H1 (cell line): ENCODE data around the gene MCF2L. TPM values are rescaled to one million over a fixed set of nuclear protein-coding genes. Genes with fewer than 3 reads are reported as not detected.
A peak's percentile ranks its signal among the peaks of the same experiment; 100 is the strongest.

ENCODE experiments used
- CTCF ChIA-PET: fragments of 300-600 bp; sonication (Branson Sonifier 250); formaldehyde crosslinking; loops from one replicate; lab custom pipeline; 2021; ENCODE audit not compliant: partially characterized antibody; lab: Charles Lee
- POLR2A ChIA-PET: fragments of 300-600 bp; sonication (Branson Sonifier 250); formaldehyde crosslinking; loops from one replicate; lab custom pipeline; 2021; ENCODE audit warnings: inconsistent platforms; ENCODE audit not compliant: partially characterized antibody; lab: Charles Lee
- DNase-seq, 2 experiments: peaks; one replicate each; pipeline versions ENCODE4 v3.0.0 to v3.0.0-alpha.2; 2010 to 2022; ENCODE audit warnings: low spot score in 2 of 2, low read depth in 1 of 2, mixed read lengths in 1 of 2
- FAIRE-seq: peaks from 2 replicates; lab custom pipeline; 2011; peaks lifted over from hg19 to GRCh38; lab: Jason Lieb, UNC
- H2AFZ ChIP-seq: 2 replicates; pipeline ENCODE4 v1.8.1; 2012; ENCODE audit warnings: low read length, inconsistent platforms
- H2AK5ac ChIP-seq: 2 replicates; pipeline ENCODE4 v1.6.1; 2013; ENCODE audit warnings: low read depth, low read length
- H2BK120ac ChIP-seq: replicated peaks from 2 replicates; pipeline ENCODE3; 2013; ENCODE audit warnings: low read depth, low read length, inconsistent platforms
- H2BK12ac ChIP-seq: 2 replicates; pipeline ENCODE4 v1.6.1; 2013; ENCODE audit warnings: low read depth, low read length
- H2BK15ac ChIP-seq: 2 replicates; pipeline ENCODE4 v1.6.1; 2013; ENCODE audit warnings: low read length
- H2BK20ac ChIP-seq: 2 replicates; pipeline ENCODE4 v1.6.1; 2013; ENCODE audit warnings: low read length
- H2BK5ac ChIP-seq: 2 replicates; pipeline ENCODE4 v1.6.1; 2013; ENCODE audit warnings: low read depth, low read length
- H3K14ac ChIP-seq: 2 replicates; pipeline ENCODE4 v1.6.1; 2013; ENCODE audit warnings: inconsistent platforms; ENCODE audit not compliant: insufficient read length
- H3K18ac ChIP-seq: 2 replicates; pipeline ENCODE4 v1.6.1; 2013; ENCODE audit warnings: low read length; ENCODE audit errors: extremely low read depth
- H3K23ac ChIP-seq: 2 replicates; pipeline ENCODE4 v1.6.1; 2013; ENCODE audit warnings: inconsistent platforms; ENCODE audit not compliant: insufficient read length
- H3K23me2 ChIP-seq: 2 replicates; pipeline ENCODE4 v1.6.1; 2013; ENCODE audit warnings: low read depth, low read length
- H3K27ac ChIP-seq: 2 replicates; pipeline ENCODE4 v1.6.1; 2011; ENCODE audit warnings: low read depth, low read length, inconsistent platforms
- H3K27me3 ChIP-seq, 4 experiments: replicated peaks in 1 of 4; 1 replicate in 1 of 4; 2 replicates in 3 of 4; pipeline versions ENCODE4 v1.6.1 to v1.8.1; 2011 to 2013; ENCODE audit warnings: low read length in 3 of 4, mild to moderate bottlenecking in 3 of 4, inconsistent platforms in 2 of 4, mixed read lengths in 2 of 4, moderate library complexity in 1 of 4; ENCODE audit not compliant: control insufficient read depth in 3 of 4, insufficient read depth in 3 of 4; ENCODE audit errors: extremely low read depth in 1 of 4
- H3K36me3 ChIP-seq, 4 experiments: 2 replicates each; pipeline versions ENCODE4 v1.6.1 to v1.8.1; 2011 to 2013; ENCODE audit warnings: mild to moderate bottlenecking in 4 of 4, low read length in 3 of 4, moderate library complexity in 2 of 4, control low read depth in 1 of 4, inconsistent platforms in 1 of 4; ENCODE audit not compliant: insufficient read depth in 4 of 4, control insufficient read depth in 2 of 4
- H3K4ac ChIP-seq: replicated peaks from 2 replicates; pipeline ENCODE3; 2013; ENCODE audit warnings: low read length, low read depth, mixed read lengths, inconsistent platforms; ENCODE audit not compliant: insufficient read length
- H3K4me1 ChIP-seq, 4 experiments: replicated peaks in 1 of 4; 1 replicate in 1 of 4; 2 replicates in 3 of 4; pipeline versions ENCODE4 v1.6.1 to v1.8.1; 2011 to 2013; ENCODE audit warnings: low read length in 3 of 4, inconsistent platforms in 2 of 4, mixed read lengths in 1 of 4; ENCODE audit not compliant: insufficient read depth in 4 of 4, control insufficient read depth in 3 of 4
- H3K4me2 ChIP-seq, 2 experiments: 2 replicates each; pipeline versions ENCODE4 v1.6.1 to v1.8.1; 2011 to 2013; ENCODE audit warnings: low read depth in 2 of 2, low read length in 2 of 2, control low read depth in 1 of 2, inconsistent platforms in 1 of 2, mild to moderate bottlenecking in 1 of 2; ENCODE audit not compliant: insufficient read depth in 1 of 2
- H3K4me3 ChIP-seq, 4 experiments: fragments of 200-600, 300-600 bp in 1 of 4; sonication (generic), shearing (Covaris generic), sonication (Bioruptor Twin) in 1 of 4; 2 replicates each; pipeline versions ENCODE4 v1.5.1 to v1.8.1; 2011 to 2016; ENCODE audit warnings: low read length in 4 of 4, low read depth in 3 of 4, control low read depth in 2 of 4, inconsistent platforms in 2 of 4, mild to moderate bottlenecking in 2 of 4, mixed read lengths in 1 of 4, moderate library complexity in 1 of 4; ENCODE audit not compliant: insufficient read depth in 2 of 4; ENCODE audit errors: extremely low read depth in 1 of 4
- H3K56ac ChIP-seq: replicated peaks from 2 replicates; pipeline ENCODE3; 2013; ENCODE audit warnings: low read depth, mild to moderate bottlenecking, mixed read lengths, low read length, inconsistent platforms; ENCODE audit not compliant: insufficient read length
- H3K79me1 ChIP-seq: 2 replicates; pipeline ENCODE4 v1.6.1; 2013; ENCODE audit warnings: low read depth, low read length, control low read depth
- H3K79me2 ChIP-seq, 2 experiments: 2 replicates each; pipeline versions ENCODE4 v1.6.1 to v1.8.1; 2012 to 2013; ENCODE audit warnings: low read length in 2 of 2, mild to moderate bottlenecking in 2 of 2, inconsistent platforms in 1 of 2; ENCODE audit not compliant: insufficient read depth in 2 of 2, control insufficient read depth in 1 of 2
- H3K9ac ChIP-seq, 4 experiments: replicated peaks in 1 of 4; 1 replicate in 1 of 4; 2 replicates in 3 of 4; pipeline versions ENCODE4 v1.6.1 to v1.8.1; 2011 to 2013; ENCODE audit warnings: low read depth in 3 of 4, low read length in 3 of 4, control low read depth in 2 of 4, mild to moderate bottlenecking in 2 of 4, moderate library complexity in 2 of 4, inconsistent platforms in 1 of 4; ENCODE audit errors: extremely low read depth in 1 of 4
- H3K9me3 ChIP-seq, 2 experiments: 2 replicates each; pipeline versions ENCODE4 v1.6.1 to v1.8.1; 2012 to 2013; ENCODE audit warnings: mild to moderate bottlenecking in 2 of 2, moderate library complexity in 2 of 2, control low read depth in 1 of 2, inconsistent platforms in 1 of 2, low read depth in 1 of 2, low read length in 1 of 2, mixed read lengths in 1 of 2; ENCODE audit not compliant: insufficient read depth in 2 of 2
- H4K20me1 ChIP-seq, 2 experiments: replicated peaks in 1 of 2; 2 replicates each; pipeline versions ENCODE3 to v1.8.1; 2011 to 2013; ENCODE audit warnings: inconsistent platforms in 2 of 2, low read length in 2 of 2, mild to moderate bottlenecking in 1 of 2; ENCODE audit not compliant: insufficient read depth in 2 of 2, control insufficient read depth in 1 of 2
- H4K5ac ChIP-seq: 2 replicates; pipeline ENCODE4 v1.6.1; 2013; ENCODE audit warnings: low read length, low read depth, mixed read lengths, inconsistent platforms; ENCODE audit not compliant: insufficient read length
- H4K8ac ChIP-seq: 2 replicates; pipeline ENCODE4 v1.8.0; 2013; ENCODE audit warnings: mild to moderate bottlenecking, moderate library complexity, low read length, inconsistent platforms; ENCODE audit not compliant: insufficient read depth; ENCODE audit errors: extremely low read depth
- H4K91ac ChIP-seq: replicated peaks from 2 replicates; pipeline ENCODE3; 2013; ENCODE audit warnings: low read length, mixed read lengths, inconsistent platforms; ENCODE audit not compliant: insufficient read length
- BRCA1 ChIP-seq: IDR thresholded peaks from 2 replicates; pipeline ENCODE4 v1.6.1; 2012; ENCODE audit warnings: low read depth, low read length, improper control_type of control experiment
- CHD2 ChIP-seq: IDR thresholded peaks from 2 replicates; pipeline ENCODE4 v1.6.1; 2012; ENCODE audit warnings: low read length, improper control_type of control experiment
- HDAC2 ChIP-seq, 2 experiments: fragments of 300-600 bp in 1 of 2; sonication (generic) in 1 of 2; IDR thresholded peaks; 2 replicates each; pipeline ENCODE4 v1.6.1; 2011 to 2012; ENCODE audit warnings: low read depth in 2 of 2, low read length in 2 of 2, mild to moderate bottlenecking in 2 of 2, moderate library complexity in 2 of 2, borderline replicate concordance in 1 of 2, inconsistent platforms in 1 of 2
- ZNF274 ChIP-seq: IDR thresholded peaks from 2 replicates; pipeline ENCODE4 v1.7.0; 2012; ENCODE audit warnings: low read length, borderline replicate concordance; ENCODE audit errors: extremely low read depth
- WGBS, 2 experiments: shearing (Covaris generic) in 1 of 2; methylation state at CpG; one replicate each; pipeline versions ENCODE4 v1.1.6 to v1.1.7; 2013 to 2015; ENCODE audit warnings: low lambda C conversion rate in 2 of 2, mixed read lengths in 2 of 2, inconsistent platforms in 1 of 2, low coverage in 1 of 2, missing lambda C conversion rate in 1 of 2; ENCODE audit not compliant: insufficient replicate concordance in 2 of 2, insufficient coverage in 1 of 2, insufficient read length in 1 of 2; ENCODE audit errors: extremely low coverage in 1 of 2, missing lambda C conversion rate in 1 of 2; 5-methylcytosine and 5-hydroxymethylcytosine counted together
- polyA plus RNA-seq, 7 experiments: library from polyadenylated mRNA; depleted of rRNA in 3 of 7; stranded (reverse) in 5 of 7; unstranded in 2 of 7; fragments of >200 nt in 5 of 7; fragments of 200-250 nt in 2 of 7; gene quantifications; 1 replicate in 5 of 7; 2 replicates in 1 of 7; 4 replicates in 1 of 7; pipeline versions ENCODE4 v1.2.1 to v1.2.3, GENCODE V29; 2011 to 2013; ENCODE audit warnings: missing spikeins in 2 of 7, mixed read lengths in 2 of 7
- total RNA-seq: library from RNA; stranded (reverse); fragmentation: NEBNext Ultra II Directional; extraction: Animal tissue kit (Norgen Biotek cat#: 25700); gene quantifications from 2 replicates; pipeline ENCODE4 v1.2.1, GENCODE V29; 2021

The MCF2L gene
- total and polyA plus RNA-seq, 2 of the 8 experiments (the other 6 are each of a cell fraction or from before 2014, with no cell fraction given), result 10.1 to 24.4 TPM

DNA sequence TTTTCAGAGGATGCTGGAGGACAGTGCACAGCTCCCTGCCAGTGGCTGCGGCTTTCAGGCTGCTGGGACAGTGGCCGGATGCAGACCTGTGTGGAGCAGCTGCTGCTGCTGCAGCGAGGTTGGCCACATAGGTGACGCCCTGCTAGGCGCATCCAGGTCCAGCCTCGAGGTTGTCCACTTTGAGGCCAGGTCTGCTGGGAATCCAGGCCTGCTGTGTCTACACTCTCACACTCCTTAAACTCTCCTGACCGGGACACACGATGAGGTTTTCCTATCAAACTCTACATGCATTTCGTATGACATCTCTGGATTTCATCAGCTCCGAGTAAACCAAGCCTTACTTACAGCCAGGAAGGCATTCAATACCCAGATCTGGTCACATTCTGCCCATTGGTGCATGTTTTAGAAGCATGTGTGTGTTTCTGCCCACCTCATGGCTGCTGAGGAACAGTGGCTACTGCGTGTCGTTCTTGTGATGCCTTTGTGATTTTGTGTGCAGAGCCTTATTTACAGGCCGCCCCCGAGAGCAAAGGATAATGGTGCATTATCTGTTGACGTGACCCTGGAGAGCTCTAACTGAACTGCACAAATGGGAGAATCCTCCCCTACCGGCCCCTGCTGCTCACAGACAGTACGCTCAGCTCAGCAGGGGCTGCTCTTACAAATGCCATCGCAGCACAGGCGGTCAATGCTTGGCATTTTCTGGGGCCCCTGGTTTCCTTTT, 12.3 kb upstream of the MCF2L start:
- H4K20me1 ChIP-seq, result peaks cover 2 to 4% of the 10 kb centered on the region in 2 experiments
- ChIA-PET CTCF (interaction anchor here (0.6 to 4.2 kb wide), 9 partner anchors 8 to 92 kb away, joined by 3 to 28 read pairs (median 4); no protein-coding TSS in a partner anchor), POLR2A (interaction anchor here (0.9 to 1.6 kb wide), 2 partner anchors 13 to 64 kb away, joined by 3 to 4 read pairs; no protein-coding TSS in a partner anchor)
- H3K36me3 ChIP-seq, result no peaks in the 10 kb centered on the region
- H2BK120ac ChIP-seq, result no peak overlapping the region
- H3K79me2 ChIP-seq, result no peaks in the 10 kb centered on the region
- H3K4me1 ChIP-seq, result peaks cover 3 to 16% (median 9%) of the 10 kb centered on the region in 4 experiments
- H3K4me3 ChIP-seq, result no peak overlapping the region
- peak overlapping the region; percentile 41; the same call in 1 of the 2 replicates for H4K8ac ChIP-seq
- DNase-seq (no peak), FAIRE-seq (peak; percentile 32)
- H2BK20ac ChIP-seq, result no peak overlapping the region
- H3K4me2 ChIP-seq, result peak overlapping the region; percentile 2 to 18; a peak in 3 of 4 replicates
- 69% methylated on average over 19 of the region's 19 CpGs; no CpG with 5 or more reads in 1 of the 2 experiments for WGBS, 2 experiments
- no peak overlapping the region for H4K5ac ChIP-seq
- no peaks in the 10 kb centered on the region for H3K23me2 ChIP-seq
- H3K23ac ChIP-seq, result no peak overlapping the region
- no peak overlapping the region for H2AFZ ChIP-seq
- H2BK15ac ChIP-seq, result no peak overlapping the region
- H4K91ac ChIP-seq, result no peak overlapping the region
- no peaks in the 10 kb centered on the region for H3K27me3 ChIP-seq
- no peak overlapping the region for H3K14ac ChIP-seq
- H2AK5ac ChIP-seq, result 0 out of 2 replicates have a peak overlapping the region, but pooled peaks have one; percentile 16
- H3K79me1 ChIP-seq, result no peaks in the 10 kb centered on the region
- H3K56ac ChIP-seq, result no peak overlapping the region
- no peak overlapping the region for H3K27ac ChIP-seq
- H2BK5ac ChIP-seq, result no peak overlapping the region
- no peak overlapping the region; a peak in 1 of 7 replicates for H3K9ac ChIP-seq
- H3K4ac ChIP-seq, result no peak overlapping the region
- H2BK12ac ChIP-seq, result no peak overlapping the region
- no peak overlapping the region; the same call in 1 of the 2 replicates for H3K18ac ChIP-seq
- H3K9me3 ChIP-seq, result no peaks in the 10 kb centered on the region
- TF ChIP-seq HDAC2 (IDR thresholded peaks at IDR 0.05; ENCODE audit: borderline replicate concordance in 1 of 2, low read depth in 2 of 2, low read length in 2 of 2) (no peak), CHD2 (no peak), BRCA1 (no peak), ZNF274 (no peak)
